ENCODE measurements around the gene G2E3. TPM values are rescaled to one million over a fixed set of nuclear protein-coding genes. Genes with fewer than 3 reads are reported as not detected.

The G2E3 gene
- total and polyA plus RNA-seq, 2 experiments from 2014 or later, result 67.4 to 113 TPM

GRCh38 chr14:30620178-30620577, 61.2 kb downstream of the G2E3 start:
- Histone ChIP-seq H3K4me2 (no peak overlapping the region), H3K27me3 (ENCODE audit: insufficient read depth) (no peaks in the 10 kb centered on the region), H2AFZ (no peak overlapping the region), H3K79me2 (replicated peaks; ENCODE audit: insufficient read depth) (peaks cover 28% of the 10 kb centered on the region), H3F3A (replicated peaks; ENCODE audit: low read depth) (peaks cover 4% of the 10 kb centered on the region; the same call in 1 of the 2 replicates), H4K20me1 (replicated peaks; ENCODE audit: insufficient read depth) (peaks cover under 1% of the 10 kb centered on the region), H3K4me3 (no peak overlapping the region), H3K27ac (ENCODE audit: low read depth) (no peak overlapping the region), H3K9me2 (ENCODE audit: insufficient read depth) (no peaks in the 10 kb centered on the region), H3K4me1 (ENCODE audit: insufficient read depth) (no peaks in the 10 kb centered on the region), H3K36me3 (ENCODE audit: insufficient read depth) (peaks cover 15% of the 10 kb centered on the region; the same call in 1 of the 2 replicates)
- H3K4me3 Mint-ChIP-seq, result no peak overlapping the region
- DNase-seq (ENCODE audit: low spot score) (no peak), ATAC-seq (no peak)
- no peak overlapping the region for H3K27ac Mint-ChIP-seq
- H3K9me3 Mint-ChIP-seq, result no peaks in the 10 kb centered on the region
- peaks cover 9% of the 10 kb centered on the region for H3K4me1 Mint-ChIP-seq
- TF ChIP-seq ETS1 (IDR thresholded peaks at IDR 0.05) (no peak), CREB1 (CRISPR knock-in tag; IDR thresholded peaks at IDR 0.05; ENCODE audit: low read depth) (no peak), JUNB (IDR thresholded peaks at IDR 0.05; ENCODE audit: unreplicated experiment) (no peak), REST (IDR thresholded peaks at IDR 0.05; ENCODE audit: unreplicated experiment) (no peak), ZNF331 (CRISPR knock-in tag; IDR thresholded peaks at IDR 0.05; ENCODE audit: low read depth) (no peak), POLR2AphosphoS5 (IDR thresholded peaks at IDR 0.05; ENCODE audit: low read depth) (no peak), STAT1 (IDR thresholded peaks at IDR 0.05; ENCODE audit: unreplicated experiment) (no peak), EZH2 (IDR thresholded peaks at IDR 0.05; ENCODE audit: low read depth, unreplicated experiment) (no peak), EZH2phosphoT487 (IDR thresholded peaks at IDR 0.05; ENCODE audit: unreplicated experiment) (no peak), NANOG (IDR thresholded peaks at IDR 0.05; ENCODE audit: borderline replicate concordance) (no peak), ZNF114 (CRISPR knock-in tag; IDR thresholded peaks at IDR 0.05) (no peak)
- H3K36me3 Mint-ChIP-seq (ENCODE audit: low read depth), result peaks cover 12% of the 10 kb centered on the region; the same call in 2 of the 3 replicates
- peaks cover 7% of the 10 kb centered on the region for H3K27me3 Mint-ChIP-seq (ENCODE audit: insufficient read depth, low read depth, poor library complexity)

- Histone ChIP-seq H3K36me3 (ENCODE audit: insufficient read depth) (peaks cover 3% of the 10 kb centered on the region; the same call in 1 of the 2 replicates), H3K4me1 (ENCODE audit: insufficient read depth) (no peaks in the 10 kb centered on the region), H3K27me3 (ENCODE audit: insufficient read depth) (no peaks in the 10 kb centered on the region), H3K79me2 (replicated peaks; ENCODE audit: insufficient read depth) (peaks cover 40% of the 10 kb centered on the region), H3K9me2 (ENCODE audit: insufficient read depth) (no peaks in the 10 kb centered on the region), H3K27ac (ENCODE audit: low read depth) (peak overlapping the region; percentile 95), H3F3A (replicated peaks; ENCODE audit: low read depth) (peaks cover 4% of the 10 kb centered on the region; the same call in 1 of the 2 replicates), H4K20me1 (replicated peaks; ENCODE audit: insufficient read depth) (peaks cover 5% of the 10 kb centered on the region; the same call in 1 of the 2 replicates), H3K4me2 (peak overlapping the region; percentile 76), H3K4me3 (peak overlapping the region; percentile 75), H2AFZ (no peak overlapping the region)
- Mint-ChIP-seq H3K27ac (peak overlapping the region; percentile 98), H3K9me3 (no peaks in the 10 kb centered on the region), H3K4me3 (peak overlapping the region; percentile 94), H3K27me3 (ENCODE audit: insufficient read depth, low read depth, poor library complexity) (peaks cover 7% of the 10 kb centered on the region), H3K4me1 (peaks cover 9% of the 10 kb centered on the region), H3K36me3 (ENCODE audit: low read depth) (peaks cover 3% of the 10 kb centered on the region; the same call in 1 of the 3 replicates)
- ATAC-seq, result peak; percentile 33
- DNase-seq (ENCODE audit: low spot score), result peak; percentile 56
- no peak for TF ChIP-seq ZNF462 (CRISPR knock-in tag; IDR thresholded peaks at IDR 0.05)
These were observed 62.5 kb downstream of the G2E3 start for GRCh38 chr14:30621354-30621939.
